ENCODE data around the gene TMEM91. TPM values are rescaled to one million over a fixed set of nuclear protein-coding genes. Genes with fewer than 3 reads are reported as not detected.

Gene TMEM91
- polyA plus RNA-seq, 1 donor (not counting 4 experiments of a cell fraction or from before 2014, with no cell fraction given) = 6.3 TPM

DNA sequence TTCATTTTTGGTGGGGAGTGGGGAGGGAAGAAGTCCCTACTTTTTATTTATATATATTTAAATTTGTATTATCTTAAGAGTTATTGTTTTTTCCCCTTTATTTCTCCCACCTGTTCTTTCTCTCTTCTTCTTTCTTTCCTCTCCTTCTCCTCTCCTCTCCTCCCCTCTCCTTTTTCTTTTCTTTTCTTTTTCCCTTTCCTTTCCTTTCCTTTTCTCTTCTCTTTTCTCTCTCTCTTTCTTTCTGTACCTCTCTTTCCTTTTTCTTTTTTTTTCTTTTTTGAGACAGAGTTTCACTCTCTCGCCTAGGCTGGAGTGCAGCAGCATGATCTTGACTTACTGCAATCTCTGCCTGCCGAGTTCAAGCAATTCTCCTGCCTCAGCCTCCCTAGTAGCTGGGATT is 23.2 kb downstream of the TMEM91 start:
- no peaks in the 10 kb centered on the region for H4K20me1 ChIP-seq (ENCODE audit: control insufficient read depth, extremely low read depth, insufficient read depth, low read length)
- no peak for DNase-seq (ENCODE audit: low read depth, low spot score)
- no peaks in the 10 kb centered on the region for H3K9me3 ChIP-seq (ENCODE audit: control insufficient read depth, low read depth, low read length)
- no peak for FAIRE-seq
- H3K27ac ChIP-seq (ENCODE audit: control insufficient read depth, insufficient read depth, low read length) = no peak overlapping the region
- H3K9ac ChIP-seq (ENCODE audit: control insufficient read depth, extremely low read depth, insufficient read depth, low read length) = no peak overlapping the region
- no peak overlapping the region for H3K4me3 ChIP-seq (ENCODE audit: control insufficient read depth in 2 of 3, extremely low read depth in 1 of 3, insufficient read depth in 2 of 3, low read depth in 1 of 3, low read length in 3 of 3)
- H3K4me2 ChIP-seq (ENCODE audit: control insufficient read depth, extremely low read depth, insufficient read depth, low read depth, low read length) = no peak overlapping the region
- peaks cover 0 to 3% of the 10 kb centered on the region in 2 experiments for H3K36me3 ChIP-seq (ENCODE audit: control insufficient read depth in 2 of 2, extremely low read depth in 1 of 2, insufficient read depth in 2 of 2, low read length in 2 of 2)
- dilution Hi-C loops (cut with MboI; ENCODE audit: extremely low pct_ligation_motif_present, low sequenced_read_pairs) = no loop called here
- H3K9me1 ChIP-seq (ENCODE audit: control insufficient read depth, extremely low read depth, insufficient read depth, low read length) = no peaks in the 10 kb centered on the region
- no peak overlapping the region for H2AFZ ChIP-seq (ENCODE audit: control insufficient read depth, low read length)
- TF ChIP-seq EZH2 (IDR thresholded peaks at IDR 0.05; ENCODE audit: low read length) = no peak
- TF ChIP-seq, protein P1, sequence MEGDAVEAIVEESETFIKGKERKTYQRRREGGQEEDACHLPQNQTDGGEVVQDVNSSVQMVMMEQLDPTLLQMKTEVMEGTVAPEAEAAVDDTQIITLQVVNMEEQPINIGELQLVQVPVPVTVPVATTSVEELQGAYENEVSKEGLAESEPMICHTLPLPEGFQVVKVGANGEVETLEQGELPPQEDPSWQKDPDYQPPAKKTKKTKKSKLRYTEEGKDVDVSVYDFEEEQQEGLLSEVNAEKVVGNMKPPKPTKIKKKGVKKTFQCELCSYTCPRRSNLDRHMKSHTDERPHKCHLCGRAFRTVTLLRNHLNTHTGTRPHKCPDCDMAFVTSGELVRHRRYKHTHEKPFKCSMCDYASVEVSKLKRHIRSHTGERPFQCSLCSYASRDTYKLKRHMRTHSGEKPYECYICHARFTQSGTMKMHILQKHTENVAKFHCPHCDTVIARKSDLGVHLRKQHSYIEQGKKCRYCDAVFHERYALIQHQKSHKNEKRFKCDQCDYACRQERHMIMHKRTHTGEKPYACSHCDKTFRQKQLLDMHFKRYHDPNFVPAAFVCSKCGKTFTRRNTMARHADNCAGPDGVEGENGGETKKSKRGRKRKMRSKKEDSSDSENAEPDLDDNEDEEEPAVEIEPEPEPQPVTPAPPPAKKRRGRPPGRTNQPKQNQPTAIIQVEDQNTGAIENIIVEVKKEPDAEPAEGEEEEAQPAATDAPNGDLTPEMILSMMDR (optimal IDR thresholded peaks at IDR 0.05 in 1 of 3, IDR thresholded peaks at IDR 0.05 in 1 of 3, conservative IDR thresholded peaks at IDR 0.05 in 1 of 3; ENCODE audit: extremely low read depth in 1 of 3, insufficient read depth in 2 of 3, low read length in 3 of 3) = no peak
- H3K4me1 ChIP-seq (ENCODE audit: control insufficient read depth, extremely low read depth, insufficient read depth, low read length) = peaks cover 13% of the 10 kb centered on the region
- no peaks in the 10 kb centered on the region for H3K27me3 ChIP-seq (ENCODE audit: control insufficient read depth, extremely low read depth, insufficient read depth, low read length)
- peaks cover 27% of the 10 kb centered on the region for H3K79me2 ChIP-seq (ENCODE audit: control insufficient read depth, insufficient read depth, low read length)

DNA sequence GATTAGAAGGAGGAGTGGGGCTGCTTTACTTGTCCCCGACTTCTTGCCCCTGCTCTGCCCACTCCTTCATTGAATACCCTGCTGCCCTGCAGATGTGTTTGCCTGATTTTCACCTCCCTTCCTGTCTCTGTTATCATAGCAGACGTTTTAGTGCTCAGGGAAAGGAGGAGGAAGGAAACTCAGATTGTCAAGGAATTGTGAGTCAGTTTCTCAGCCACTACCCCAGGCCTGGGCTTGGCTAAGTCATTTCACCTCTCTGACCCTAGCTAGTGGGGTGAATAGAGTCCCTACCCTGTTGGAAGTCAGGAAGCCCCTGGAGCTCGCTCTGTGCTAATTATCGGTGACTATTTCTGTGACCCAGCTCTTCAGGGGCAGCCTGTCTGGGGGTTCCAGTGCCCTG is 25.1 kb downstream of the TMEM91 start:
- Histone ChIP-seq H4K20me1 (ENCODE audit: control insufficient read depth, extremely low read depth, insufficient read depth, low read length) (no peaks in the 10 kb centered on the region), H3K9me3 (ENCODE audit: control insufficient read depth, low read depth, low read length) (no peaks in the 10 kb centered on the region), H3K27ac (ENCODE audit: control insufficient read depth, insufficient read depth, low read length) (no peak overlapping the region), H3K27me3 (ENCODE audit: control insufficient read depth, extremely low read depth, insufficient read depth, low read length) (no peaks in the 10 kb centered on the region), H3K9me1 (ENCODE audit: control insufficient read depth, extremely low read depth, insufficient read depth, low read length) (no peaks in the 10 kb centered on the region), H3K79me2 (ENCODE audit: control insufficient read depth, insufficient read depth, low read length) (peaks cover 19% of the 10 kb centered on the region), H3K4me1 (ENCODE audit: control insufficient read depth, extremely low read depth, insufficient read depth, low read length) (peaks cover 13% of the 10 kb centered on the region), H3K36me3 (ENCODE audit: control insufficient read depth in 2 of 2, extremely low read depth in 1 of 2, insufficient read depth in 2 of 2, low read length in 2 of 2) (peaks cover 0 to 3% of the 10 kb centered on the region in 2 experiments), H3K9ac (ENCODE audit: control insufficient read depth, extremely low read depth, insufficient read depth, low read length) (no peak overlapping the region), H2AFZ (ENCODE audit: control insufficient read depth, low read length) (no peak overlapping the region), H3K4me2 (ENCODE audit: control insufficient read depth, extremely low read depth, insufficient read depth, low read depth, low read length) (no peak overlapping the region), H3K4me3 (ENCODE audit: control insufficient read depth in 2 of 3, extremely low read depth in 1 of 3, insufficient read depth in 2 of 3, low read depth in 1 of 3, low read length in 3 of 3) (no peak overlapping the region)
- DNase-seq (ENCODE audit: low read depth, low spot score) (no peak), FAIRE-seq (no peak)
- TF ChIP-seq, protein P1 (optimal IDR thresholded peaks at IDR 0.05 in 1 of 3, IDR thresholded peaks at IDR 0.05 in 1 of 3, conservative IDR thresholded peaks at IDR 0.05 in 1 of 3; ENCODE audit: extremely low read depth in 1 of 3, insufficient read depth in 2 of 3, low read length in 3 of 3) = no peak
- dilution Hi-C loops (cut with MboI; ENCODE audit: extremely low pct_ligation_motif_present, low sequenced_read_pairs) = no loop called here

Measured in keratinocyte (primary cell).